ENCODE results near the gene PXYLP1.

The PXYLP1 gene

DNA sequence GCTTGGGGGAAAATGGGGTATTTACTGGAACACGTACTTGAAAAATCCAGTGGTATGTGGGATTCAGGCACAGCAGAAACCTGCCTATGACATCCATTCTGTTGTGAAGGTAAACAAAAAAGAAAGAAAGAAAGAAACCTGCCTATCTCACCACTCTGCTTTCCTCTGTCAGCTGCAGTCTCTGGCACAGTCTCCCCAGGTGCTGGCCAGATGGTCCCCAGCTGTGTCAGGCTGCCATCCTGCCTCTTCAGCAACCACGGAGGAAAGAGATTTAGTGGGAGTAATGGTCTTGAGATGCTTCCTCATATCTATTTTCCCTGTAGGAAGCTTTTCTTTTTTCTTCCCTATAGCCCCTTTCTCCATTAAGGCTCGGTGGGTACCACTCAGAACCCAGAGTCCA lies 2.5 kb upstream of the PXYLP1 start:
- DNase-seq, result no peak

DNA sequence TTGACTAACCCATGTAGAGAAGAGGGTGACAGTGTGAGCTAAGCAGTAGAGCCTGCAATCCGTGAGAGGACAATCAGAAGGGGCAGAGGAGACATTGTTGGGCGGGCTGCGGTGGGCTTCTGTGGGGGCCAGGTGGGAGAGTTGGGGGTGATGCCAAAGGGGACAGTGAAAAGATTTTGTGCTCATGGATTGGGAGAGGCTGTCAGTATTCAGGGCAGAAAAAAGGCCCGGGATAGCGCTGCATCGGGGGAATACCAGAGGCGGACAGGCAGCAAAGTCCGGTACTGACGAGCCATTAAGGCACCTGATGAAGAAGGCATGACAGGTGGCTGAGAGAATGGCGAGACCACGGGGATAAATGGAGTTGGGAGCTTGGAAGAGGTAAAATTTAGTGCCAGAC lies 1.3 kb upstream of the PXYLP1 start:
- DNase-seq, result no peak

DNA sequence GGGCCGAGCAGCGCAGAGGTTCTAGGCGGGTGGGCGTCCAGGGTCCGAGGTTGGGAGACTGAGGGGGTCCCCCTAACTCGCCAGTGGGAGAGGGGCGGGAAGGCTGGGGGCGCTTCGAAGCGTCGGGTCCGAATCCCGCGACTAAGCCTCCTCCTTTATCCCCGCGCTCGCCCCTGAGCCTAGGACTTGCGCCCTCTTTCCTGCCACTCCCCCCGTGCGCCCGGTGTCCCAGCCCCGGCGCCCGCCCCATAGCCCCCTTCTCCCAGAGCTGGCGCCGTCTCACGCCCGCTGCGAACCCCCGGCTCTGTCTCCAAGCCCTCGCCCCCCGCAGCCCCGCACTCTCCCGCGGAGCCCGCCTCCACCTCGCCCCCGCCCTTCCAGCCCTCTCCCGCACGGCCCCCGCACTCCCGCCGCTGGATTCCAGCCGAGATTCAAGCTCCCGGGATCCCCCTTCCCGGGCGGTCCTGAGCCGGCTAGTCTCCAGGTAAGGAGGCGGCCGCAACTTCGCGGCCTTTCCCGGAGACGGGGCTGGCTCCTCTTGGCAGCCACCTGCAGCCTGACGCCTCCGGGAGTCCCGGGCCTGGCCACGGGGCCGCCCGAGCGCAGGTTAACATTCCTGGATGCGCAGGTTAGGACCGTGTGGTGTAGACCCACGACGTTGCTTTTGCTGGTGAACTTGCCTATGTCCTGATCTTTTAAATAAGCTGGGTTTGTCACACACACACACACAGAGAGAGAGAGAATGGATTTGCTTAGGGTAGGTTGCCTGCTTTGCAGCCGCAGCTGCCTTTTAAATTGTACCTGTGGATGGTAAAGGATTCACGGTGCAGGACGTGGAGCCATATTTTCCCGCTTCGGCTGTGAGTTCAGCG lies 563 bp downstream of the PXYLP1 start:
- DNase-seq, result peak in 1 of 4 experiments; percentile 24

DNA sequence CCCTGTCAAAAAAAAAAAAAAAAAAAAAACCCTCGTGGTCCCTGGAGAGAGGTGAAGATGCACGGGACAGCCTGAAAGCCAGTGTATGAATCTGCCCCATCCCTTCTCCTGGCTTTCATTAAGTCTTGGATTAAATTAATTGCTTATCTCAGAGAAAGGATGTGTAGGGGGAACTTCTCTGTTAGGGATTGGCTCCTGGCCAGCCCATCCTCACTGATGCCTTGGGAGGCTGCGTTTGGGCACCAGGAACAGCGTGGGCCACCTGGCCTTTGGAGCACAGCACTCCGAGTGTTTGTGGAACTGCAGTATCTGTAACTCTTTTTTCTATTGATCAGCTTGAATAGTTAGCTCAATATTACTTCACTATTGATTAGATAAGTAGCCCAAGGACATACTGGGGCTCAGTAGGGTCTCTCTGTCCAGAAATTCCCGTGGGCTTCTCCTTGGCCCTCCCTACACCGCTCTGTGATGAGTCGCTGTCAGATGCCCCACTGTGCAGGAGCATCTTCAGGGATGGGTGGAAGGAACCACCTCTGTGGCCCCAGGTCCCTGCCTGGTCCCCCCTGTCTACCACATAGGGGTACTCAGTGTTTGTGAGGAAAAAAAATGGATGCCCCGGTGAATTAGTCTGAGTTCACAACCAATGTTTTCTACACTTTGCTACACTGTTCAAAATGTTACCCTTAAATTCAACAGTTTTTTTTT lies 2.0 kb downstream of the PXYLP1 start:
- DNase-seq, result no peak

DNA sequence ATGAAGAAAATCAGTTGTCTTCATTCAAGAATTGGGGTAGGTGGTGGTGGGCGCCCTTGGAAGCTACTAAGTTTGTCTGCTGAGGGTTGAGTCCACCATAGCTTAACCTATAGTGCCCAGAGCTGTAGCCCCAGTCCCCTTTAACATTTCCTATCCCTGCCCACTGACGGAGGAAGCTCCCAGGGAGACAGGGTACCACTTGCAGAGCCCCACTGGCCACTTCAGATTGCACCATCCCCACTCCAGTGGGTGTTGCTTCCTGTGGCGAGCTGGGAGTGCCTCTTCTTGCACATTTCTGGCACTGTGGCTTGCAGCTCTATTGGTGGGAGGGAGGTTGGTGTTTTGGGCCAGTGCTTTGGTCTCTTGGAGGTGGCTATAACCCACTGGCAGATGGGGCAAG lies 2.7 kb downstream of the PXYLP1 start:
- DNase-seq, result peak; percentile 65 to 82 (median 78)

DNA sequence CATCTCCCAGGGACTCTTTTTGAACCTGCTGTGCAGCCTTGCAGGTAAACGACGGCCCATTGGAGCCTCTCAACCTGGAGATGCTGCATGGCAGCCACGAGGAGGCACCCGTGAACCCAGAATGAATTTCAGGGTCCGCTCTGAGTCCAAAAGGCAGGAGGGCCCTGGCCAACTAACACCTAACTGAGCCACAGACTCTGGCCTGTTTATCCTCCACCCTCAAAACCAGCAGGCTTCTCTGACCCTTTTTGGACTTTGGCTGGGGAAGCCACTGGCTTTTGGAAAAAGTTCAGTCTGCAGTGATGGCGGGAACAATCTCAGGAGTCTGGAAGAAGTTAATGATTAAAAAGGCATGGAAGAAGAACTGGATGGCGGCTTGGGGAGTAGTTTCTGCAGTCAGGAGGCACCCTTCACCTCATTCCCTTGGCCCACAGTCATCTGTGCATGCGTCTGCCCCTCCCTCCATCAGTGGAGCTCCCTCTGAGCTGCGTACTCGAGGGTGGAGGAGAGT lies 4.1 kb downstream of the PXYLP1 start:
- no peak for DNase-seq

DNA sequence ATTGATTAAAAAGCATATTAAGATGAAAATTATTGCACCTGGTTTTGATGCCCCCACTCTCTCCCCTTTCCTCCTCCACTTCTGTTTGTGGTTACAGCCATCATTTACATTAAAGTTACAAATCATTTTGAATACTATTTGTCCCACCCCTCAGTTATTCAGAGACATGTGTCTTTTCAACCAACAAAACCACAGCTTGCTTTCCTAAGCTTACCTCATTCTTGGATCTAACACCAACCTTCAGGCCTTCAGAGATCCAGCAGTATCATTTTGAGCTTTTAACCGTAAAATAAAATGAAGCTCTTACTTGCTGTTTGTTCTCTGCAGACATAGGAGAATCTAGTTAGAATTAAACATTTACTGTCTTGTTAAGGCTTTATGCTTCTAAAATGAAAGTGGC lies 4.7 kb downstream of the PXYLP1 start:
- no peak for DNase-seq

DNA sequence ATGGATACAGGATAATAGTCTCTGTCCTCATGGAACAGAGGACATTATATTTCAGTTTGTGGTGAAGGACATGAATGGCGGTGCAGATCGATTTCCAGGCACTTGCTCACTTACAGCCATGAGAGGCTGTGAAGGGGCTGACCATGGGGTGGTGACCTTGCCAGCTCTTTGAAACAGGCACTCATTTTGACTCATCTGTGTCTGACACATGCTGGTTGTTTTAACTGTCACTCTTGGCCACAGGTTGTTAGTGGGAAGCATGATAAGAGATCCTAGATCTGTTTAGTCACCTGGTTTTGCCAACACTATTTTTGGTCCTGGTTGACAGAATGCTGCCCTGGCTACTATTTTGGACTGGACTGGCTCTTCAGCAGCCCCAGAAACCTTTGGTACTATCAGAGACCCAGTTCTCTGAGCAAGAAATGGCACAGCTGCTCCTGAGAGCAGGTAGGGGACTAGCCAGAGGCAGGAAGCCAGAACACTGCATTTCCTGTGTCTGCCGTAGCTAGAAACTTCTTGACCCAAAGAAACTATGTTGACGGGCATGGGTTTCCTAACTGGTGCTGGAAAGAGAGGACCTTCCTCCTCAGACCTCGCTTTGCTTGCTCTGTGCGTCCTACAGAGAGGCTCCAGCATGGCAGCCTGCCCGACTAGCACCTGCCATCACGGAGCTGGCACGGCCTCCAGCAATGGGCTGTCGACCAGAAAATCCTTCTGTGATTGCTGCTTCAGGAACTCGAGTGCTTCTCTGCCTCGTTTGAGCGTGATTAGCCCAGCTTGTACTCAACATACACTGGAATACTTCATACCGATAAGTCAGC lies 6.3 kb downstream of the PXYLP1 start:
- no peak for DNase-seq

DNA sequence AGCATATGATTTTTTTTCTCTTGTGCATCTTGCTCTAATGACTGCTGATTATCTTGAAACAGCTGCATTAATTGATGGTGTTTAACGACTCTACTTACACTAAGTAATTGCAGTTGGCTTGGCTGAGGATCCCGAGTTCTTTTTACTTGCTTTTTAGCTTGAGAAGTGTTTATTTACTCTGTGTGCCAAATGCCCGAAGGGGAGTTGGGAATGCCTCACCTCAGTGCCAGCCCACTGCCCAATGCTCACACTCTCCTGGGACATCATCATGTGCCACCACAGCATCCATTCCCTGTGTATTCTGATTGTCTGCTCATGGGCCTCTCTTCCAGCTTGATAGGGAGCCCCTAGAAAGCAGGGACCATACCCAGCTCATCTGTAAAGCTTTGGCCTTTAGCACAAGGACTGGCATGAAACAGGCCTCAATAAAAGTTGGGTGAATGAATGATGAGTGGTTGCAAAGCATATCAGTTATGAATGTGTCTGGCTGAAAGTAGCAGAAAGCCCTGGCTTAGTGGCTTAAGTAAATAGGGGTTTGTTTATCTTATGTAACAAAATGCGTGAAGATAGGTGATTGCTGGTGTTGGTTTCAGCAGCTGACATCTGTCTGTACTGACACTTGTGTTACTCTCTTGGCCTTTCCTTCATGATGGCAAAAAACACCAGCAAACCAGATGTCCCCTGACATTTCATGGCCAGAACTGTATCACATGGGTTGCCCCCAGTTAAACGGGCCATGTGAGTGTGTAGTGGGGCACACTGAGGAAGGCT lies 8.1 kb downstream of the PXYLP1 start:
- no peak for DNase-seq

DNA sequence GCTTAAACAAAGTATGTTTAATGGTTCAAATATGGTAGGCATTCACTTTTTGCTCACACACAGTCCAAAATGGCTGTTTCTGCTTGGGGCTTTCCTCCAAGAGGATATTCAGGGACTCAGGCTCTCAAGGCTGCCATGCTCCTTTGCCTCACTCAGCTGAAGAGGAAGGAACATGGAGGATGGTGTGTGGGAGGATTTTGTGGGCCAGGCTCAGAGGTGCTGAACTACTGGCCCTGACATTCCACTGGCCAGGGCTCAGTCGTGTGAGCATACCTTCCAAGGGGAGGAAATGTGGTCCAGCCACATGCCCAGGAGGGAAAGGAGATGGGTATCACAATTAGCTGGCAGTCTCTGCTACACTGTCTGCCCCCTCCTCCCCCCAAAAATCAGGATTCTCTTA lies 8.7 kb downstream of the PXYLP1 start:
- DNase-seq, result peak; percentile 35 to 78 (median 72)

DNA sequence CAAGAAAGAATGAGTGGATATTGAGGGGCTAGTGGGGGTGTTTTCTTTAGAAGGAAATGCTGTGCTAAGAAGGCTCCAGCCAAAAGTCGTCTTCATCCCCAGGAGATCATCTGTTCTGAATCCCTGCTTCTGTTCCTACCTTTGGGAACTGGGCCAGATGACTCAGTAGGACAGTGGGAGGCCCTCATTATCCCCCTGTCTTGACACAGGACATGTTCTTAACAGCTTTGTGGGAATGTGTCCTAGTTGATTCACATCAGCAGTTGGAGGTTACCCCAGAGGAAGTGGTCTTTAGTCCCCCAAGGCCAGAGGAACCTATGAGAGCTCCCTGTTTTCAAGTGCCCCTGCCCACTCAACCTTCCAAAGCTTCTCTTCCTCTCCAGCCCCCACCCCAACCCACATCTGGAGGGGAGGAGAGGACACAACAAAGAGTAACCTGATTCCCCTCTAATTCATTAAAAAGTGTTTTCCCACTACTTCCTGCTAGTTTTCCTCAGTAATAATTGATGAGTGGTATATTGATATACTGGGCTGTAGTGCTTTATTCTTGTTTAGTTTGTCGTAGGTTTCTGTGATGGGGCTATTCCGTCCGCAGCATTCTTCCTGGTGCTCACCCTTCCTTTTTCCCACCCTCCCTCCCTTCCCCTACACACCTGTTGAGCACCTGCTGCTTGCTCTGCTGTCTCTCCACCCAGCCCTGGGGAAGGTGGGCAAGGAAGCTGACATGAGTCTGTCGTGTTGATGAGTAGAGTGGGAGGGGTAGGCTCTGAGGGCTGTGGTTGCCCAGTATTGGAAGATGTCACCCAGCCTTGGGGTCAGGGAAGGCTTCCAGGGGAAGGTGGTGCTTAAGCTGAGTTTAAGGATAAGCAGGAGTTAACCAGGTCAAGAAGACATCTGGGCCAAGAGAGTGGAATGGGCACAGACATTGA lies 9.3 kb downstream of the PXYLP1 start:
- no peak for DNase-seq

DNA sequence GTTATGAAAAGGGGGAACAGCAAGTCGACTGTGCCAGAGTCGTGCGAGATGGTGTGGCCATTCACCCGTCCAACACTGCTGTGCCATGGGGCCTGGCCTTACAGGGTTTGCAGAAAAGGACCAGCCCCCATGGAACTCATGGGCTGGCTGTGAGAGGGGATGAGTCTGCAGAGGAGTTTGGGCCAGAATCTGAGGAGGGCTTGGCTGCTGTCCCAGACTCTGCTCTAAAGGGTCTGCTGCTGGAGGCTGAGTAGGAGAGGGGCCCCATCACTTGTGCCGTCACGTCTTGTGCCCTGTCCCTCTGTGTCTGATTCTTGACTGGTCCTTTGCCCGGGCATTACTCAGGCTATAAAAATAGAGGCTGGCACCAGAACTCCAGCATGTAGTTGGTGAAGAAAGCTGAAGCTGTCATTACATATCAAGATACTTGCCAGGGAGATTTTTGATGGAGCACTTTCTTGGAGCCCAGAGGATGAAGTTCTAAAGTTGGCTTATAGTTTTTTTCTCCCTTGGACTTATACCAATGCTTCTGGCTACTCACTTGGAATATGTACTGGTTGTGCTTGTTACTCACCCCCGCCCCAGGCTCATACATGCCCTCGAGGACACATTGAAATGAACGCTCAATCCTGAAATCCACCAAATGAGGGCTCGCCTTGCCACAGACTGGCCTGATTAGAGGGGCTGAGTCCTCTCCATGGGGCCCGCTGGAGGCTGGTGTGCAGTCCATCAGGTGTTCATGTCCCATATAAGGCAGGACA lies 10.2 kb downstream of the PXYLP1 start:
- no peak for DNase-seq

DNA sequence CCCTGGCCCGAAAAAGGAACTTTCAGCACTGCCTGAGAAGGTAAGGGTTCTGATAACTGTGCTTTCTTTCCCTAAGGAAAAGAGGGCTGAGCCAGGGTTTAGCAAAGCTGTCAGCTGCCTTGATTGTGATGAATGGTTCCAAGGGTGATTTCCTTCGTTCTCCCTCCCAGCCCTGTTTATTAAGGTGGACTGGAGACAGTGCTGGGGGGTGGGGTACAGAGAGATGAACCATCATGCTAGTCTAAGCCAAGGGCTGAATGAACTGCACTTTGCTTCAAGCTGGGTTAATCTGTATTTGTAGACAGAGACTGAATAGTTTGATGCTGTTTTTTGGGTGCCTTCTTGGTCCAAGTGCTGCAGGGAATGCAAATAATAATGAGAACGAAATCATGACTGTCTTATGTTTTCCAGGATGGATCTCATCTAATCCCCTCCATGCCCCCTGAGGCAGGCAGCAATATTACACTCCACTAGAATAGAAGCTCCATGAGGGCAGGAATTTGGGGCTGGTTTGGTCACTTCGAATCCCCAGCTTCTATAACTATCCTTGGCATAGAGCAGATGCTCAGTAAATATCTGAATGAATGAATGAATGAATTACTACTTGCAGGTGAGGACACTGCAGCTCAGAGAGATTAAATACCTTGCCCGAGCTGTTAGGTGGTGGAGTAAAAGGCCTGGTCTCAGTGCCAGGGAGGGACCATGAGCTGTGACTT lies 10.9 kb downstream of the PXYLP1 start:
- DNase-seq, result no peak

DNA sequence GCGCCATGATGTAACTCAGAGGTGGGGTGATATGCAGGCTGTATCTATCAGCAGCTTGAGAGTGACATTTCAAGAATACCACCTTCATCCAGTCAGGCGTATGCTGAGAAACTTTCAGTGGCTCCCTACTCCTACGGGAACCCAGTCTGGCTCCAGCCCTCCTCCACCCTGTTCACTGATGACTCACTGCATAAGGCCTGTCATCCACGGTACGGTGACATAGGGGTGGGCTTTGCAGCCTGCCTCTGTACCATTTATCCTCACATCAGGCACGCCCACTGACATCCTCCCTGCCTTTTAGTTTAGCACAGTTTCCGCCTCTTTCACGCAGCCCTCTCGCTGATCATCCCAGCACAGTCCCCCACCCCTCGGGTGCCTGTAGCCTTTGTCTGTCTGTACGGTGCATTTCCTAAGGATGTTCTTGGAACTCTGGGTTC lies 11.7 kb downstream of the PXYLP1 start:
- DNase-seq, result peak; percentile 30 to 65 (median 52)

DNA sequence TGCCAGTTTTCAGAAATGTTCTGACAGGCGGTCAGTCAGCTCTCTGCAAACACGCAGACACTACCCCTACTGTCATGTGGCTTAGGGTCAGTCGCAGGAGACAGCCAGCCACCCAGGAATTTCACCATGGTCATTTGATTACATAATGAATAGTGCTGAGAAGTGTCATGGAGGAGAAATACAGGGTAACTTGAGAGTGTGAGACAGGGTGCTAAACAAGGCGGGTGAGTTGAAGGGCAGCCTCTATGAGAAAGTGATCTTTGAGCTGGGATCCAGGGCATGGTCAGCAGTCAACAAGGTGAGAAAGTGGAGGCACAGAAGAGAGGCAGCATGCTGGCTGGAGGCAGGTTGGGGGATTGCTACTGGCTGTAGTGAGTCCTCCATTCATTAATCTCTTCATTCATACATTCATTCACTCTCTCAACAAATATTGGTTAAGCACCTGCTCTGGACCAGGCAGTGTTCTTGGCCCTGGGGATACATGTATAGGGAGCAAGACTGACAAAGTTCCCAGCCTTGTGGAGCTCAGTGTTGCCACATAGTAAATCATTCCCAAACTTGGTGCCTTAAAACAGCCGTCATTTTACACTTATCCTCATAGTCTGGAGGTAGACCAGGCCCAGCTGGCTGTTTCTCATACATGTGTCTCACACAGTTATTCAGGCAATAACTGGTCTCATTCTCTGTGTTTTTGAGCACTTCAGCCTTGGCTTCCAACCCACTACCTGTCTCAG lies 14.8 kb downstream of the PXYLP1 start:
- no peak for DNase-seq

DNA sequence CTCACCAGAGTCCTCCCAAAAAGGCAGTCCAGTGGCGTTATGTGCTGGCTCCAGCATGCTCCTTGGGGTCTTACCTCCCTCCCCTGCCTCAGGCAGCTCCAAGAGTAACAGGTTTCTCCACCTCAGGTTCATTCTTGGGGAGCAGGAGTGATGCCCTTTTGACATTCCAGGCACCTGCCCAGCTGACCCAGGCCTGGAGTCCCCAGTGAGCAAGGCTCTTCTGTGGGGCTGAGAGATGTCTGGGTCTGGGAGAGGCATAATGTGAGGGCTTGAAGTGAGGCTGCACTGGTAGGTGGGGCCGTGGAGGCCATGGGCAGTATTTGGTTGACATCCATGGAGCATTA lies 15.3 kb downstream of the PXYLP1 start:
- no peak for DNase-seq

DNA sequence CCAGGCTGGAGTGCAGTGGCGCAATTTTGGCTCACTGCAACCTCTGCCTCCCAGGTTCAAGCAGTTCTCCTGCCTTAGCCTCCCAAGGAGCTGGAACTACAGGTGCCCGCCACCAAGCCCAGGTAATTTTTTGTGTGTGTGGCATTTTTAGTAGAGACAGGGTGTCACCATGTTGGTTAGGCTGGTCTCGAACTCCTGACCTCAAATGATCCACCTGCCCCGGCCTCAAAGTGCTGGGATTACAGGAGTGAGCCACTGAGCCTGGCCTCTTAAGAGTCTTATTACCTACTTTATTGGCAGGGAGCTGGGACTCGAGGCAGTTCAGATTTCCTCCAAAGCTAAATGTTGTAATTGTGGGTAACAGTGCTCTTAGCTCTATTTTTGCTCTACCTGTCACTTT lies 16.4 kb downstream of the PXYLP1 start:
- DNase-seq, result no peak

DNA sequence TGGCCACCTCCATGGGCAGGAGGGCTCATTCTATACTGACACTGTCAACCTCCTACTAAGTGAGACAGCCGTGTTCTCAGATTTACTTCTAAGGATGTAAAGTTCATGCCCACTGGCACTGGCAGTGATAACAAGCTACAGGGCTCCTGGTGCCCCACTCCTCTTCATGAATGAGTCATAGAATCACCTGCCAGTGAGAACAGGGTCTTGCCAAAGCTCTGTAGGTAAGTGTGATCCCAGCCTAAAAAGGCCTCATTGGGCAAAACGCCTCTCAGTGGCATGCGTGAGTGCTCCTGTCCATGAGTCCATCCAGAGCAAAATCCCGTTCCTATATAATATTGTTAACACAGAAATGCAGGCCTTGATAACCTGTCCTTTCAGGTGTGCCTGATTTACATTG lies 17.4 kb downstream of the PXYLP1 start:
- DNase-seq, result no peak

DNA sequence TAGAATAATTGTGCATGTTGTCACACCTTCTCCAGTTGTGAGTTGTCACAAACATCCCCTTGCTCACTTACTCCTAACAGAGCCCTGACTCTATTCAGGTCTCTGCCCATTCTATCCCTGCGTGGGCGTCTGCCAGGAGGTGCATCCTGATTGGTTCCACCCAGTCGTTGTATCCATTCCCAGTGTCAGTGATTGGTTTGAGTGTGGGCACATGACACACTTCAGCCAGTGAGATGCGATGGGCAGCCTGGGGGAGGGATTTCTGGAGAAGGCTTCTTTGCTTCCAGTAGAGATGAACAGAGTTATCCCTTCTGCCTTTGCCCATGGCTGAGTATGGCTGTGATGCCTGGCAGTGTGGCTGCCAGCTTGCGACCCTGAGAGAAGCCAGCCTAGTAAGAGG lies 18.7 kb downstream of the PXYLP1 start:
- no peak for DNase-seq
